Loucy (cell line): ENCODE measurements around the gene PDE2A.

ENCODE experiments used
- H2AFZ ChIP-seq: fragments of 200-600 bp; sonication (generic); 2 replicates; pipeline ENCODE4 v1.6.0; 2016; ENCODE audit warnings: antibody characterized with exemption, mild to moderate bottlenecking, low read length, moderate library complexity
- H3F3A ChIP-seq: fragments of 200-600 bp; 2 replicates; pipeline ENCODE4 v1.6.0; 2016; ENCODE audit warnings: antibody characterized with exemption, low read depth, mild to moderate bottlenecking
- H3K27me3 ChIP-seq: fragments of 200-600 bp; sonication (generic); 2 replicates; pipeline ENCODE4 v1.6.1; 2014; ENCODE audit warnings: low read length, mild to moderate bottlenecking; ENCODE audit not compliant: insufficient read depth, poor library complexity, severe bottlenecking
- H3K36me3 ChIP-seq: fragments of 200-600 bp; sonication (generic); 2 replicates; pipeline ENCODE4 v1.6.1; 2016; ENCODE audit warnings: low read length; ENCODE audit not compliant: insufficient read depth
- H3K4me1 ChIP-seq: fragments of 200-600 bp; sonication (generic); 2 replicates; pipeline ENCODE4 v1.5.1; 2014; ENCODE audit warnings: low read length, mild to moderate bottlenecking; ENCODE audit not compliant: insufficient read depth, poor library complexity, severe bottlenecking
- H3K4me2 ChIP-seq: fragments of 200-600 bp; sonication (generic); 2 replicates; pipeline ENCODE4 v1.6.0; 2014; ENCODE audit warnings: antibody characterized with exemption, low read length, low read depth, mild to moderate bottlenecking; ENCODE audit not compliant: poor library complexity, severe bottlenecking
- H3K4me3 ChIP-seq: fragments of 200-600 bp; sonication (generic); 2 replicates; pipeline ENCODE4 v1.5.1; 2014; ENCODE audit warnings: low read length, mild to moderate bottlenecking, mixed read lengths; ENCODE audit not compliant: poor library complexity, severe bottlenecking
- H3K79me2 ChIP-seq: fragments of 200-600 bp; sonication (generic); 2 replicates; pipeline ENCODE4 v1.6.1; 2014; ENCODE audit warnings: low read length; ENCODE audit not compliant: insufficient read depth
- H3K9ac ChIP-seq: fragments of 200-600 bp; sonication (generic); 2 replicates; pipeline ENCODE4 v1.6.0; 2014; ENCODE audit warnings: mild to moderate bottlenecking, low read depth, low read length, moderate library complexity; ENCODE audit not compliant: poor library complexity, severe bottlenecking
- H3K9me2 ChIP-seq: fragments of 200-600 bp; sonication (generic); replicated peaks from 2 replicates; pipeline ENCODE4 v1.6.1; 2016; ENCODE audit warnings: low read depth, low read length, mixed read lengths
- H3K9me3 ChIP-seq: fragments of 200-600 bp; sonication (generic); 2 replicates; pipeline ENCODE4 v1.6.1; 2014; ENCODE audit warnings: mild to moderate bottlenecking, antibody characterized with exemption, low read length, low read depth; ENCODE audit not compliant: insufficient read depth
- H4K20me1 ChIP-seq: fragments of 200-600 bp; sonication (generic); 2 replicates; pipeline ENCODE4 v1.6.0; 2014; ENCODE audit warnings: antibody characterized with exemption, low read length, mild to moderate bottlenecking; ENCODE audit not compliant: insufficient read depth, poor library complexity, severe bottlenecking
- EZH2phosphoT487 ChIP-seq: fragments of 200-600 bp; IDR thresholded peaks from 2 replicates; pipeline ENCODE4 v1.6.1; 2018; ENCODE audit warnings: antibody characterized with exemption, mild to moderate bottlenecking, moderate library complexity, borderline replicate concordance
- TF ChIP-seq, protein P1 (sequence below): fragments of 200-600 bp; sonication (generic); conservative IDR thresholded peaks from 2 replicates; pipeline ENCODE4 v1.5.1; 2014; ENCODE audit warnings: mild to moderate bottlenecking, antibody characterized with exemption, low read length

The PDE2A gene

GRCh38 chr11:72613450-72613849 is 60.8 kb downstream of the PDE2A start:
- Histone ChIP-seq H3F3A (no peaks in the 10 kb centered on the region), H4K20me1 (no peaks in the 10 kb centered on the region), H3K9ac (no peak overlapping the region), H3K79me2 (no peaks in the 10 kb centered on the region), H2AFZ (no peak overlapping the region), H3K27me3 (no peaks in the 10 kb centered on the region), H3K4me3 (no peak overlapping the region), H3K36me3 (no peaks in the 10 kb centered on the region), H3K4me1 (no peaks in the 10 kb centered on the region), H3K9me2 (no peaks in the 10 kb centered on the region), H3K4me2 (no peak overlapping the region), H3K9me3 (no peaks in the 10 kb centered on the region)
- no peak for TF ChIP-seq EZH2phosphoT487
- TF ChIP-seq, protein P1, sequence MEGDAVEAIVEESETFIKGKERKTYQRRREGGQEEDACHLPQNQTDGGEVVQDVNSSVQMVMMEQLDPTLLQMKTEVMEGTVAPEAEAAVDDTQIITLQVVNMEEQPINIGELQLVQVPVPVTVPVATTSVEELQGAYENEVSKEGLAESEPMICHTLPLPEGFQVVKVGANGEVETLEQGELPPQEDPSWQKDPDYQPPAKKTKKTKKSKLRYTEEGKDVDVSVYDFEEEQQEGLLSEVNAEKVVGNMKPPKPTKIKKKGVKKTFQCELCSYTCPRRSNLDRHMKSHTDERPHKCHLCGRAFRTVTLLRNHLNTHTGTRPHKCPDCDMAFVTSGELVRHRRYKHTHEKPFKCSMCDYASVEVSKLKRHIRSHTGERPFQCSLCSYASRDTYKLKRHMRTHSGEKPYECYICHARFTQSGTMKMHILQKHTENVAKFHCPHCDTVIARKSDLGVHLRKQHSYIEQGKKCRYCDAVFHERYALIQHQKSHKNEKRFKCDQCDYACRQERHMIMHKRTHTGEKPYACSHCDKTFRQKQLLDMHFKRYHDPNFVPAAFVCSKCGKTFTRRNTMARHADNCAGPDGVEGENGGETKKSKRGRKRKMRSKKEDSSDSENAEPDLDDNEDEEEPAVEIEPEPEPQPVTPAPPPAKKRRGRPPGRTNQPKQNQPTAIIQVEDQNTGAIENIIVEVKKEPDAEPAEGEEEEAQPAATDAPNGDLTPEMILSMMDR, result no peak

GRCh38 chr11:72609476-72609875 is 64.7 kb downstream of the PDE2A start:
- TF ChIP-seq EZH2phosphoT487, result no peak
- TF ChIP-seq, protein P1, result no peak
- Histone ChIP-seq H3K4me1 (no peaks in the 10 kb centered on the region), H3F3A (no peaks in the 10 kb centered on the region), H3K79me2 (no peaks in the 10 kb centered on the region), H3K9ac (no peak overlapping the region), H3K4me2 (peak overlapping the region; percentile 14), H3K36me3 (no peaks in the 10 kb centered on the region), H2AFZ (no peak overlapping the region), H3K9me2 (no peaks in the 10 kb centered on the region), H3K4me3 (no peak overlapping the region), H3K27me3 (no peaks in the 10 kb centered on the region), H3K9me3 (no peaks in the 10 kb centered on the region), H4K20me1 (no peaks in the 10 kb centered on the region)

- Histone ChIP-seq H3F3A (no peaks in the 10 kb centered on the region), H3K9me2 (no peaks in the 10 kb centered on the region), H3K36me3 (no peaks in the 10 kb centered on the region), H2AFZ (no peak overlapping the region), H3K27me3 (no peaks in the 10 kb centered on the region), H3K79me2 (no peaks in the 10 kb centered on the region), H3K9ac (no peak overlapping the region), H3K4me3 (no peak overlapping the region), H4K20me1 (no peaks in the 10 kb centered on the region), H3K9me3 (no peaks in the 10 kb centered on the region), H3K4me1 (no peaks in the 10 kb centered on the region), H3K4me2 (peak overlapping the region; percentile 14)
- TF ChIP-seq EZH2phosphoT487, result no peak
- TF ChIP-seq, protein P1, result peak; percentile 71
These were observed 65.2 kb downstream of the PDE2A start for GRCh38 chr11:72609045-72609444.
